HG02610 (cell line): ENCODE data around the gene RHOJ.

Source experiments
- ATAC-seq: cut with Tn5 transposase; IDR thresholded peaks from one replicate; pipeline ENCODE4 v1.9.1; 2021; ENCODE audit warnings: mild to moderate bottlenecking, moderate library complexity; ENCODE audit not compliant: unreplicated experiment

The RHOJ gene

DNA sequence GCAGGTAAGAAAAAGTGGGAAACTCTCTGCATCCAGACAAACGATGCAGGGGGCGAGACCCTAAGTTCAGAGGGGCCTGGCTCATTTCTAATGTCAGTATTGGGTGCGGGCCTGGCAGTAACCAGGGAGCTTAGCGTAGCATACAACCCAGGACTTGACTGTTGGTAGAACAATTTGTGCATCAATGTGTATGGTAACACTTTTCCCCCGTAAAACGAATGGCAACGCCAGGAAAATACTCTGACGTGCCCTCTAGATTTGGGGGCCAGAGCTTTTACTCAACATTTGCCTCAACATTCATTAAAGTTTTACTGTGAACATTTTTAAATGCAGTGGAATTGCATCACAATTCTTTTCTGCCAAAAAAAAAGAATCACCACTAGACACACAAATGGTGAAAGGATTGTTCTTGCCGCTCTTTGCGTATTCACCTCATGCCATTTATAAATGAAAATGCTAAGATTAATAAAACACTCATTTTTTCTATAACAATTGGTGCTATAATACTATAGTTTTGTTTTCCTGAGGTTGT, 867 bp downstream of the RHOJ start:
- no peak for ATAC-seq

DNA sequence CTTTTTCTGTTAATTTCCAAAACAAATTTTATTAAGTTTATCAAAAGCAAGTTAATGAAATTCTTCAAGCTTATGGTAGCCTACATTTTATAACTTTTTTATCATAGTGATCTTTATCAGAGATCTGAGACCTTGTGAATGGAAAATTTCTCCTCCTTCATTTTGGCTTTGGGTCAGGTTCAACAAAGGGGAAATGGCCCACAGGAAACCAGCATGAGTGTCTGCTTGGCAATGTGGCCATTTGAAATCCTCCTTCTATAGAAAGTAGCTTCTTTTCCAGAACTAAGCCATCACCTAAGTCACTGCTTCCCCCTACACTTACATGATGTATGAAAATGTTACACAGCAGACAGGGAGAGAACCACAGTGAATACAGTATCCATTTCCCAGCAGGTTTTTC, 1.6 kb downstream of the RHOJ start:
- no peak for ATAC-seq

DNA sequence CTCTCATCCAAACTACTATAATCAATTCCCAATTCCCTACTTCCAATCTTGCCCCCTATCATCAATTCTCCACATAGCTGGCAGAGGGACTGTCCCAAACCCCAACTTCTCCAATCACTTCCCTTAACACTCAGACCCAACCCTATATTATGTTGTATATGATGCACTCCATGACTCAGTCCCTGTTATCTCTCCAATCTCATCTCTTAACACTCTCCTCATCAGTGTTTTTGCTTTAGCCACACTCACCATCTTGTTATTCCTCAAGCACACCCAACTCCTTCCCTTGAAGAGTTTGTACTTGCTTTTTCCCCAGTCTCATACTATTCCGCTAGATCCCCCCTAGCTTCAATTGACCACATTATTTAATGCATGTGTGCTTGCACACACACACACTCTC, 4.9 kb downstream of the RHOJ start:
- ATAC-seq = no peak

DNA sequence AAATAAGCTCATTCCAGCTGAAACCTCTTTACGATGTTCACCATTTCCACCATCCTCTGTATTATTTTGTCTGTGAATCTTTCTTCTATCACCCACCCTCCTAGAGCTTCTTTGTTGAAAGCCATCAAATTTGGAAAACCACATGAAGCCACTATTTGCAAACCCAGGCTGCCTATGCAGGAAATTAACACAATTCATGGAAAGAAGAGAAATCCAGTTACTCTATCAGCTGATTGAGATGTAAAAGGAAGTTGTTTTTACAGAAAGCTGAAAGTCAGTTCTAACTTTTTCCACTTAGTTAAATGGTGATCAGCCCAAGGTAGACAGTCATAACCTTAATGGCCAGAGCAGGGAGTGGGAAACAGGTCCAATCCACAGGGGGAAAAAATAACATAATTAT, 6.6 kb downstream of the RHOJ start:
- no peak for ATAC-seq

DNA sequence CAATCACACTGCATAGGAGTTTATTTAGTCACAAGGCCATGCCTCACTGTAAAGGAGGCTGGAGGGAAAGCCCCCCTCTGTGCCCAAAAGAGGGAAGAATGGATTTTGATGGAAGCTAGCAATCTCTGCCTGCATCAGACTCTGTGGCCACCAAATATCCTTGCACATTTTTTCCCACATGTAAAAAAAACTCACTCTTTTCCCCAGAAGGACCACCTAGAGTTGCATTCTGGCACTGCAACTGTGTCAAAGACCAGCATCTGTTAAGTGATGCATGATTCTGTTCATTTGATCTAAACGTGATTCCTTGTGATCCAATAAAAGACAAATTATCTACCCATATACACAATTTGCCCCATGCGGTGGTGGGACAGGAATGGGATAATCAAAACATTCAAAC, 8.0 kb downstream of the RHOJ start:
- no peak for ATAC-seq

DNA sequence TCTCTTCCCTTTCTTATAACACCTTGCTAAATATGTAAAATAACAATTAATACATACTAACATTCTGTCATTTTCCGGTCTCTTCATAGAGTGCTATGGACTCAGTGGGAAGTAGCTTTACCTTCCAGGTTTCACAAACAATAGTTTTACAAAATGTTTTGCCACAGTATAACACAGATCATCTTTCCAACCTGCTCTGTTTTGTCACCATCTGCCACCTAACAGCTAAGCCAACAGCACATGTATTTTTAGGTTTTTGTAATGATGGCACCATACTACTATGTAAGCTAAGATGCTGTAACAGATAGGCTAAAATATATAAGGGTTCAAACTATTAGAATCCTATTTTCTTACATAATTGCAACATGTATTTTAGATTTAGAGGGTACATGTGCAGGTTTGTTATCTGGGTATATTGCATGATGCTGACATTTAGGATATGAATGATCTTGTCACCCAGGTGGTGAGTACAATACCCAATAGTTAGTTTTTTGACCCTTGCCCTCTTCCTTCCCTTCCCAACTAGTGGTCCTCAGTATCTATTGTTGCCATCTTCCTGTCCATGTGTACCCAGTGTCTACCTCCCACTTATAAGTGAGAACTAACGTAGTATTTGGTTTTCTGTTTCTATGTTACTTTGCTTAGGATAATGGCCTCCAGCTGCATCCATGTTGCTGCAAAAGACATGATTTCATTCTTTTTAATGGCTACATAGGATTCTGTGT, 8.7 kb downstream of the RHOJ start:
- no peak for ATAC-seq

DNA sequence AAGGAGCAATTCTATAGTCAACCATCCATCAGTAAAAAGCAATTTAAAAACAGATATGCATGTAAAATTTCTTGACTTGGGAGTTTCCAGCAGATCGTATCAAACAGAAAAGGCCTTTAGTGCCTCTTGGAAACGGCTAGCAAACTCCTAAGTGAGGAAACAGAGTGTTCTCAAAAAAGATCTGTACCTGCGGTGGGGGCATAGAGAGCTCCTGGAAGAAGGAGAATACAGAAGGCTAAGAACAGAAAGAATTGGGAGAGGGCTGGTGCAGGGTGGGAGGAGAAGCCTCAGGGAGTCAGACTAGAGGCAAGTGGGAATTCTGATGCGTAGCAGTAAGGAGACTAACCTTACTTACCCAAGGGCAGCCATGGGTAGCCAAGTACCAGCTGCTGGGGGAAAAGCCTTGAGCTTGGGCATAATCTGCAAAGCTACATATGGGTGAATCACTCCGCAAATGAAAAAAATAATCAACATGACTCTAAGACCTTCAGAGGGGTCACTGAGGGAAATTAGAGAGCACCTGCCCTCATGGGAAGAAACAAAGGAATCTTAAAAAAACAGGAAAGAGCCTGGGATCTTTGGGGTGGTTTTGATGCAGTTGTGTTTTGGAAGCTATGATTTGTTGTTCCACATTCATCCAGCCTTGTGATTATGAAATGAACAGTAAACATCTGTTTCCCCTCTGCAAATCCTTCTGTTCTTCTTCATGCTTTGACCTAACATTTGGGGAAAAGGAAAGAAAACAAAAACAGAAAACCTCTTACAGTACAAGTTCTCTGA, 10.4 kb downstream of the RHOJ start:
- no peak for ATAC-seq

DNA sequence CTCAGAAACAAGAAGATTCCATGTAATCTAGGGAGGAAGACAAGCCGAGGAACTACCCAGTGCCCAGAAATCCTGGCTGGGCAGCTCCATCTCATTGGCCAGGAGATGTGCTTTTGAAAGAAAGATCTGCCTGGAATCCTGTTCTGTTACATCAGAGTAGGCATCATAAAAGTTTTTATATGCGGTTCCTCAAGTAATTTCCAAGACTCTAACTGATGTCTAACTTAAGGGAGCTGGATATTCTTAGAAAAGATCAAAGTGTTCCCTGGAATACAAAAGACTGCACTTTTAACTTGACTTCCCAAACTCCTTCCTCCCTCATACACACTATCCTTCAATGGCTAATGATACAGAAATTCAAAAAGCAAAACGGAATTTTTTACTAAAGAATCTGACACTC, 16.3 kb downstream of the RHOJ start:
- no peak for ATAC-seq

DNA sequence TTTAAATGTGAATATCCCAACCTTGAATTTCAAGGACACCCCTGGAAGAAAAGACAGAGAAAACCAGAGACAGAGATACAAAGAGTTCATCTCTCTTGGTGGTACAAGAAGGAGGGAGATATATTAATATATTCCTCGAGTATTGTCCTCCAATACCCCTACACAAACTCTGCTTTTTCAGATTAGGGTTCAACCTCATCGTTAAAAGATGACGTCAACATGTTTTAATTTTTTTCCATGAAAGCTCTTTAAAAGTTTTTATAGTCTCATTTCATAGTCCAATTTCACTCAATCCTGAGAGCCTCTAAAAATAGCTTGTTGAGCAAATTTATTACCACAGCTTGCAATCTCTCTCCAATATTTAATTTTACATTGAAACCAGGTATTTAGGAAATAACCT, 19.4 kb downstream of the RHOJ start:
- no peak for ATAC-seq

DNA sequence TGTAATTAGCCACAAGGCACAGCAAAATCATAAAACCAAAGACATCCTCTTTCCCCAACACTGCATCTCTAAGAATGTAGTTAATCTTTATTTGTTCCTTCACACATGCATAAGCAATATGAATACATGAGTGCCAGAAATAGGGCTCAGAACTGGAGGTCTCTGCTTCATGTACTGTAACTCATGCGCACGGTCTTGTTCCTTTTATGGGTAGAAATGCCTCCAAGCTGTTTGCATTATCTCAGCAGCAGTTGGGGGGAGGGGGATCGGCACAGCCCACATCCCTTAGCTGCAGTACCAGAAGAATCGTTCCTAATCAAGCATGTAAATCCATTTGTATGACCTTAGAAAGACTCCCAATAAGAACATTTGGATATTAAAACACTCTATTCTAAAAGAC, 20.0 kb downstream of the RHOJ start:
- no peak for ATAC-seq

DNA sequence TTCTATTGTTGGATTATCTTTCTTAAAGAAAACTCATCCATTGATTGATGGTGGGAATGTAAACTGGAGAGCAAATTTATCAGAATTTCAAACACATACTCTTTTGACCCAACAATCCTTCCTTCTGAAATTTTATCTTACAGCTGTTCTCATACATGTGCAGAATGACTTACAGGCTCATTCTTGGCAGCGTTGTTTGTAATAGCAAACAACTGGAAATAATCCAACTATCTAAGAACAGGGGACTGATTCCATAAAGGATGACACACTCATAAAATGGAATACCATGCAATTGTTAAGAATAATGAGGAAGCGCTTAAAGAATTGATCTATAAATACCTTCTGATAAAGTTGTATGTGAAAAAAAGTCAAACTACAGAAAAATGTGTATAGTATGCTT, 24.0 kb downstream of the RHOJ start:
- no peak for ATAC-seq

DNA sequence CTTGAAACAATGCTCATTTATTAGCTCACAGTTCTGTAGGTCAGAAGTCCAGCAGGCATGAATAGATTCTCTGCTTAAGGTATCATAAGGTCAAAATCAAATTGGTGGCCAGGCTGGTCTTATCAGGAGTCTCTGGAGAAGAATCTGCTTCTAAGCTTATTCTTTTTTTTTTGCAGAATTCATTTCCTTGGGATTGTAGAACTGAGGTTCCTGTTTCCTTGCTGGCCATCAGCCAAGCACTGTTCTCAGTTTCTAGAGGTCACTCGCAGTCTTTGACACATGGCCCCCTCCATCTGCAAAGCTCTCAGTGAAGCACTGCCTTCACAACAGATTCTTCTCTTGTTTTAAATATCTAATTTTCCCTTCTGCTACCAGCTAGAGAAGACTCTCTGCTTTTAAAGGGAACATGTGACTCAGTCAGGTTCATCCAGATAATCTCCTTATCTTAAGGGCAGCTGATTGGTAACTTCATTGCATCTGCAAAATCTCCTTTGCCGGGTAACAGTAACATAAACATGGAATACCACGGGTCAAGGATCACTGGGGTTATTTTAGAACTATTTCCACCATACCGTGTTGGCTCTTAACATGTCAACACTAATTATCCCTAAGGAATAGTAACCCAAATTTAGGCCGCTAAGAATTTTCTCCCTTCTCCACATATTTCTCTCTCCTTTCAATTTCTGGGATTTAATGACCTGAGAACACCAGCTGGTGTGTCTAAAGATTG, 25.3 kb downstream of the RHOJ start:
- ATAC-seq = no peak

DNA sequence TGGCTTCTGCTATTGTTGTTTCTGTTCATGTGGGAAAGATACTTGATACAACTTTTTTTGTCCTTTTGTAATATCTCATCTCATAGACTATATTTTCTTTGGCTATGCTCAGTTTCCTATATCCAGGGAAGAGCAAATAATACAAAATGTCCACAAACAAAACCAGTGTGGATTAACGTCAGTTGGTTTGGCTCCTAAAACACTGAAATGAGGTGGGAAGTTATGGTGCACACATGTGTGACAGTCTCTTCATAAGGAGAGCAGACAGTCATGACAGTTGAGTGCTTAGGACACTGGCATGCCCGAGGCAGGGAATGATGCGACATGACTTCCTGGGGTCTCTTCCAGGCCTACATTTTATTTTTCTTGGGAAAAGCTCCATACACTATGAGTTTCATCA, 27.5 kb downstream of the RHOJ start:
- no peak for ATAC-seq

DNA sequence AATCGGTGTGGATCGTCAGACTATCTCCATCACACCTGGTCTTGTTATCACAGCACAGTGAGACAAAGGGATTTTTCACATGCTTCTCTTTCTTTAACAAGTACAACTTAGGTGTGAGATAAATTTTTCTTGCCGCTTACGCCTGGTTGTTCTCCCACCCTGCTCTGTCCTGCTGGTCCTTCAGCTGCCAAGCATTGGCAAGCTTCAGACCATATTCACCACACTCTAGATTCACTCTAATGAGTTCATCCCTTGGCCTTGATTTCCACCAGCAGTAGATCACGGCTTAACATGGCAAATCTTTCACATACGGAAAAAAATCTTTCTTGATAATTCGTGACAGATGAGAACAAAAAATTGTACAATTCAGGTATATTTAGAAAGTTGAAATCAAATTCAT, 33.5 kb downstream of the RHOJ start:
- ATAC-seq = no peak

DNA sequence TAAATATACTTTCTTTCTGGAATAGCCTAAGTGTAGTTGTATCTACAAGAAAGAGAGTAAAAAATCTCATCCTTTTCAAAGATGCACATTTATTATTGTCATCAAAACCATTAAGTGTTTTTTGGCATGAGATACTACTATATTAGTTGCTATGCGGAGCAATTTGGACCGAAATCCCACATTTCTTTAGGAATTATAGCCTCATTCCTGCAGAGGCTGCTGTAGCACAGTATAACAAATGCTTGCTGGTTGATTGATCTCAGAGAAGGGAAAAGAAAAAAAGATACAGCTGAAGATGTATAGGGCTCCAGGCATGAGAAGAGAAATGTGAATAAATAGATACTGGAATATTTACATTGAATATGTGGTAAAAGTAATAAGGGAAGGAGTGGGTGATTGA, 36.0 kb downstream of the RHOJ start:
- no peak for ATAC-seq

DNA sequence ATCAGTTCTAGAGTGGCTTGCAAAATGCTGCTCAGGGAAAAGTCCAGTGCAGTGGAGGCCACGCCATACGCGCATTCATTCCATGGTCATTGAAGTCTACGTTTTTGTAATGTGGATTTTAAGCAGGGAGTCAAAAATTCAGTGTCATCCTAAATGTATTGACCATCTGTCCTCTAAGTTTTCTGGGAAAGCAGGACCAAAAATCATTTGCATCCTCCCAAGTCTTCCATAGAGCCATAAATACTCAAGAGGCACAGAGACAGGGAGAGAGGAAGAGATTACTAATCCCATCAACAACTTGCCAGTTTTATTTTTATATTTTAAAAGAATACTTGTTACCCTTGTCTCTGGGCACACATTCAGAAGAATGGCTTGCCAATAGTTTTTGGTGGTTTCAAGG, 36.9 kb downstream of the RHOJ start:
- ATAC-seq = no peak

DNA sequence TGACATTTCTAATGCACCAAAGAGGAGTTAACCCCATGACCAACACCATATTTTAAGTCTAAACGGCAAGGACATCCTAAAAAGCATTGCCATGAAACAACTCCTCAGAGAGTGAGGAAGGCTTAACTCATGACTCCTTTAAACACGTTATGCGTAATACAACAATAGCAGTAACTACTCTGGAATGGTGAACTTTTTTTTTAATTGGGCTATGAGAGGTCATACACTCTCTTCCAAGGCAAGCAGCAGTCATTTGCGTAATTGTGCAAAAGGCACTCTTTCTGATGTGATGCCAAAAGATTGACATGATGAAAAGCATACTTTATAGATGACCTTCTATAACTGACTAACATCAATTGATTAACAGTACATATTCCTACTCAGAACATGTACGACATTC, 39.4 kb downstream of the RHOJ start:
- no peak for ATAC-seq

DNA sequence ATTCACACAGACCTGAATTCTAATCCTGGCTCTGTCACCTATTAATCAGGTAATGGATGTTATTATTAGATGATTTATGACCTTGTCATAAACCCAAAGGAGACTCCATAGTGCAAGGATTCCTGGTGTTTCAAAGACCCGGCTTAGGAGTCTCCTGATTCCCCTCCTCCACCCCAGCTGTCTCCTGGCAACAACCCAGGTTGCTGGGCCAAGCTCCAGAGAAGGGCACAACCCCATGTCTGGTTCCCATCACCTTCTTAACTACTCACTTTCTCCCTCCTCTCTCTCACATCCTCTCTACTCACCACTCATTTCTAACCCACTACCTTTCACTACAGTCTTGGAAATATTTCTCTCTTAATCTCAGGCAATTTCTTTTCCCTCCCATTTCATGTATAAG, 41.6 kb downstream of the RHOJ start:
- ATAC-seq = no peak

DNA sequence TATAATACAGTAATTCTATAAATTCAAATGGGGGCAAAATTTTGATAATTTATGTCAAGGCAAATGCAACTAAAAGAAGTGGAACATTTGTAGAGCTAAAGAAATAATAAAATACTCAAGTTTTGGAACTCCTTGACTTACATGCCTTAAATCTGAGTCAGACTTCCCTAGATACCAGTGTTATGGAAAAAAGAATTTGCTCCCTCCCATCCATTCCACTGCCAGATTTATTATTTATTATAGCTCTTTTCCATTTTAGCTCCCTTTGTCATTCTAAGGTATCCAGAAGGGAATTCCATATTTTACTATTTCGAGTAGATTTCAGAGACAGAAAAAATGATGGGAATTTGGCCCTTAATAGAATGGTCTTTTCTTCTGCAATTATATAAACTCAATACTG, 44.0 kb downstream of the RHOJ start:
- ATAC-seq = no peak

DNA sequence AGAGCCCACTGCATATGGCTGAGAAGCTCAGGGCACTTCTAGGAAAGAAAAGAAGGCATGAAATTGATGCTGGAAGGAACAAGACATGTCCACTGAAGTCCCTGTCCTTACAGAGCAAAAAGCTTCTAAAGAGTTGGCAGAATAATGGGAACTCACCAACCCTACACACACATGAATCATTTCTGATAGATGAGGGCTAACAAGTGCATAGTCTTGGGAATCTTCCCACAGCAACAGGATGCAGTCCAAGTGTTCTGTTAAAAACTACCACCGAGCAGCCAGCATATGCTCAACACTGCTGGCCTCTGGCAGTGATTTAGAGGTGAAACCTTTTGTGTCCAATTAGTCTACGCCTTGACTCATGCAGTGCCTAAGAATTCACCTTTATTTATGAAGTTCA, 44.8 kb downstream of the RHOJ start:
- ATAC-seq = no peak

DNA sequence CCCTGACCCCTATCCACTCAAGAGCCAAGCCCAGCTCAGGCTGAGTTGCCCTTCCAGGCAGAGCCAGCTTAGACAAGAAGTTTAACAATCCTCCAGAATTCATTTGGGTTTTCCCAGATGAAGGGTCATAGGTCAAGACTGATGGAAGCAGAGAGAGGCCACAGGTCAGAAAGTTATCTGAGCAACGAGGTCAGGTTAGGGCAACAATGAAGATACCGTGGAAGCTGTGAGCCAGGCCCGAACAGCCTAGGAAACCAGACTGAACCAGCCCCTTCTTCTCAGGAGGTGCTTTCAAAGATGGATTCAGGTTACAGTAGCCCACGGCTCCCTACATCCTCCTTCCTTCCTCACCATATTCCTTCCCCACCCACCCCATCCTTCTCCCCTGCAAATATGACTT, 53.1 kb downstream of the RHOJ start:
- no peak for ATAC-seq

DNA sequence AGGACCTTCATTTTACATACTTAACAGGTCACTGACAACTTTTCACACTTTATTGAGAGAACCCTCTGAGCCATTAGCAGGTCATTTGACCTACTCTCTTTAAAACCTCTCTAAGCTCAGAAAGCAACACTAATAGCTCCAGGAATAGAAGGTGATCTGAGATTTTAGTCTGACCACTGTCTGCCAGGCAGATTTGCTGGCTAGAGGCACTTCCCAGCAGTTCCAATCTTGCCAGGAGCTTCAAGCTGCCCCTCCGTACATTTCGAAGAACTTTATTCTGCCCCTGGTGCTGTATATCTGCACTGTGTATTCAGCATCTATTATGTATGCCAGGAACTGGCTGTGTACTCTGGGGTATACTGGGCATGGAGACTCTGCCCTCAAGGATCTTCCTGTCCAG, 58.2 kb downstream of the RHOJ start:
- ATAC-seq = no peak
